Spleen (tissue), 11 donors: ENCODE results near the gene DOCK4. TPM values are rescaled to one million over a fixed set of nuclear protein-coding genes. Genes with fewer than 3 reads are reported as not detected.

Experiments used
- DNase-seq: peaks from one replicate; pipeline ENCODE4 v3.0.0-alpha.2; 2020
- H3K27ac ChIP-seq, 8 donors: fragments of 200-600 bp; sonication (generic) in 7 of 8; 1 replicate in 4 of 8; 2 replicates in 4 of 8; pipeline versions ENCODE4 v1.5.0 to v1.8.0; 2016 to 2021; ENCODE audit warnings: inconsistent platforms in 4 of 8, mild to moderate bottlenecking in 4 of 8, moderate library complexity in 1 of 8
- H3K27me3 ChIP-seq, 7 donors: fragments of 200-600 bp; sonication (generic) in 6 of 7; replicated peaks in 1 of 7; 1 replicate in 4 of 7; 2 replicates in 3 of 7; pipeline versions ENCODE4 v1.5.0 to v1.8.0; 2016 to 2021; ENCODE audit warnings: inconsistent platforms in 3 of 7, mild to moderate bottlenecking in 1 of 7
- H3K36me3 ChIP-seq, 6 donors: fragments of 200-600 bp; sonication (generic) in 5 of 6; 1 replicate in 4 of 6; 2 replicates in 2 of 6; pipeline versions ENCODE4 v1.5.0 to v1.8.0; 2016 to 2021; ENCODE audit warnings: inconsistent platforms in 2 of 6
- H3K4me1 ChIP-seq, 6 donors: fragments of 200-600 bp; sonication (generic) in 5 of 6; 1 replicate in 3 of 6; 2 replicates in 3 of 6; pipeline versions ENCODE4 v1.5.0 to v1.8.0; 2016 to 2021; ENCODE audit warnings: inconsistent platforms in 3 of 6
- H3K4me3 ChIP-seq, 8 donors: fragments of 200-600 bp; sonication (generic) in 7 of 8; 1 replicate in 4 of 8; 2 replicates in 4 of 8; pipeline versions ENCODE4 v1.5.0 to v1.8.0; 2016 to 2021; ENCODE audit warnings: inconsistent platforms in 4 of 8, mild to moderate bottlenecking in 4 of 8, moderate library complexity in 2 of 8
- H3K9me3 ChIP-seq, 8 donors: fragments of 200-600 bp; sonication (generic) in 7 of 8; 1 replicate in 4 of 8; 2 replicates in 4 of 8; pipeline versions ENCODE4 v1.5.0 to v1.8.0; 2016 to 2021; ENCODE audit warnings: inconsistent platforms in 4 of 8
- CTCF ChIP-seq, 11 experiments: fragments of 200-600 bp in 7 of 11; fragments of 450-650 bp in 4 of 11; sonication (generic) in 4 of 11; IDR thresholded peaks in 8 of 11; conservative IDR thresholded peaks in 3 of 11; 1 replicate in 7 of 11; 2 replicates in 4 of 11; pipeline versions ENCODE4 v1.4.0 to v1.8.0; 2016 to 2021; ENCODE audit warnings: antibody characterized with exemption in 11 of 11, inconsistent platforms in 4 of 11, mild to moderate bottlenecking in 1 of 11
- POLR2A ChIP-seq, 3 donors: fragments of 450-650 bp; IDR thresholded peaks; one replicate each; pipeline ENCODE4 v1.5.1; 2017; ENCODE audit warnings: antibody characterized with exemption in 3 of 3, mild to moderate bottlenecking in 1 of 3
- POLR2AphosphoS5 ChIP-seq, 3 donors: sonication (generic); formaldehyde crosslinking; IDR thresholded peaks; one replicate each; pipeline ENCODE4 v1.5.1; 2017; ENCODE audit warnings: antibody characterized with exemption in 3 of 3
- WGBS, 5 donors: extraction: QIAGEN DNeasy Blood & Tissue Kit in 3 of 5; methylation state at CpG; one replicate each; pipeline versions ENCODE4 v1.1.5 to v1.1.7; 2013 to 2018; 5-methylcytosine and 5-hydroxymethylcytosine counted together
- intact Hi-C: fragments of 100-400 bp; cut with DNase I; formaldehyde crosslinking; loops from one replicate; pipeline ENCODE4 v1.15.0; 2023; ENCODE audit warnings: low total_unique reads
- polyA plus RNA-seq, 3 donors: library from polyadenylated mRNA; stranded (reverse); fragments of 200-250 nt; gene quantifications; one replicate each; pipeline ENCODE4 v1.2.1, GENCODE V29; 2013
- total RNA-seq, 7 donors: library from RNA; depleted of rRNA in 3 of 7; stranded (reverse); fragments of >200 nt in 3 of 7; fragmentation: NEBNext Ultra II Directional in 4 of 7; extraction: Animal tissue kit (Norgen Biotek cat#: 25700) in 4 of 7; gene quantifications; one replicate each; pipeline versions ENCODE4 v1.1.0 to v1.2.1, GENCODE V29; 2016 to 2021
- donor health status: healthy with polysubstance abuse.
- donor health status: DM: no; HTN: no; CAD: no; lungs with moderate emphysema.
- donor health status: DM: no; HTN: no; CAD: no.
- donor health status: Bipolar disorder and iron deficiency.
- donor health status: healthy.
- donor health status: DM: no; HTN: no; CAD: no.
- donor health status: DM: yes; HTN: yes; CAD: no.

The DOCK4 gene
- total and polyA plus RNA-seq, 10 donors: 1.4 to 26.9 (median 14.2) TPM

GRCh38 chr7:112038353-112038752 lies 167.8 kb downstream of the DOCK4 start:
- H3K4me1 ChIP-seq: no peaks in the 10 kb centered on the region
- intact Hi-C loops: no loop called here
- no peak overlapping the region for H3K27ac ChIP-seq
- H3K9me3 ChIP-seq: no peaks in the 10 kb centered on the region
- no peak overlapping the region for H3K4me3 ChIP-seq
- H3K36me3 ChIP-seq: no peaks in the 10 kb centered on the region
- no peaks in the 10 kb centered on the region for H3K27me3 ChIP-seq
- no peak for DNase-seq
- 90 to 97% (median 93%) methylated on average over 1 of the region's 1 CpG for WGBS, 5 donors
- TF ChIP-seq POLR2A (IDR thresholded peaks at IDR 0.05): no peak
- no peak for TF ChIP-seq CTCF (IDR thresholded peaks at IDR 0.05 in 8 of 11, conservative IDR thresholded peaks at IDR 0.05 in 3 of 11)
- TF ChIP-seq POLR2AphosphoS5 (IDR thresholded peaks at IDR 0.05): no peak

GRCh38 chr7:112036071-112036470 lies 170.1 kb downstream of the DOCK4 start:
- H3K36me3 ChIP-seq: no peaks in the 10 kb centered on the region
- no peak overlapping the region for H3K4me3 ChIP-seq
- H3K27me3 ChIP-seq: no peaks in the 10 kb centered on the region
- H3K9me3 ChIP-seq: no peaks in the 10 kb centered on the region
- DNase-seq: no peak
- no peak for TF ChIP-seq POLR2A (IDR thresholded peaks at IDR 0.05)
- H3K27ac ChIP-seq: no peak overlapping the region
- no peaks in the 10 kb centered on the region for H3K4me1 ChIP-seq
- WGBS, 5 donors: 77 to 91% (median 85%) methylated on average over 2 of the region's 2 CpGs
- intact Hi-C loops: no loop called here

- H3K27me3 ChIP-seq: no peaks in the 10 kb centered on the region
- intact Hi-C loops: no loop called here
- no peaks in the 10 kb centered on the region for H3K9me3 ChIP-seq
- H3K27ac ChIP-seq: no peak overlapping the region
- TF ChIP-seq CTCF (IDR thresholded peaks at IDR 0.05 in 8 of 11, conservative IDR thresholded peaks at IDR 0.05 in 3 of 11): no peak
- no peak for DNase-seq
- 79 to 90% (median 87%) methylated on average over 5 of the region's 5 CpGs for WGBS, 5 donors
- no peaks in the 10 kb centered on the region for H3K4me1 ChIP-seq
- H3K36me3 ChIP-seq: no peaks in the 10 kb centered on the region
- H3K4me3 ChIP-seq: no peak overlapping the region
These were observed 174.5 kb downstream of the DOCK4 start for GRCh38 chr7:112031689-112032088.

- no peaks in the 10 kb centered on the region for H3K27me3 ChIP-seq
- DNase-seq: no peak
- H3K27ac ChIP-seq: no peak overlapping the region
- WGBS, 5 donors: 91 to 98% (median 93%) methylated on average over 2 of the region's 2 CpGs
- H3K36me3 ChIP-seq: no peaks in the 10 kb centered on the region
- TF ChIP-seq CTCF (IDR thresholded peaks at IDR 0.05 in 8 of 11, conservative IDR thresholded peaks at IDR 0.05 in 3 of 11): no peak
- no peak for TF ChIP-seq POLR2A (IDR thresholded peaks at IDR 0.05)
- TF ChIP-seq POLR2AphosphoS5 (IDR thresholded peaks at IDR 0.05): no peak
- H3K9me3 ChIP-seq: no peaks in the 10 kb centered on the region
- H3K4me3 ChIP-seq: no peak overlapping the region
- no peaks in the 10 kb centered on the region for H3K4me1 ChIP-seq
- intact Hi-C loops: no loop called here
These were observed 180.6 kb downstream of the DOCK4 start for GRCh38 chr7:112025556-112025955.

GRCh38 chr7:112023786-112024185 lies 182.4 kb downstream of the DOCK4 start:
- TF ChIP-seq POLR2AphosphoS5 (IDR thresholded peaks at IDR 0.05) (no peak), CTCF (IDR thresholded peaks at IDR 0.05 in 8 of 11, conservative IDR thresholded peaks at IDR 0.05 in 3 of 11) (no peak), POLR2A (IDR thresholded peaks at IDR 0.05) (no peak)
- no peaks in the 10 kb centered on the region for H3K4me1 ChIP-seq
- H3K9me3 ChIP-seq: no peaks in the 10 kb centered on the region
- H3K4me3 ChIP-seq: no peak overlapping the region
- DNase-seq: no peak
- intact Hi-C loops: no loop called here
- no peaks in the 10 kb centered on the region for H3K27me3 ChIP-seq
- 77 to 85% (median 83%) methylated on average over 6 of the region's 6 CpGs for WGBS, 5 donors
- no peak overlapping the region for H3K27ac ChIP-seq
- H3K36me3 ChIP-seq: no peaks in the 10 kb centered on the region
